Limb (tissue), 2 donors: Measurements from ENCODE around the gene ETHE1.
A peak's percentile ranks its signal among the peaks of the same experiment; 100 is the strongest.
"Not testable (repeated sequence)": the region's sequence is repeated elsewhere in the genome, so short reads cannot be mapped to it uniquely, and the experiment has no call there.

Source experiments
- DNase-seq, 2 donors: peaks; one replicate each; pipeline ENCODE4 v3.0.0-alpha.2; 2016; ENCODE audit errors: extremely low spot score in 2 of 2

ETHE1 gene

DNA sequence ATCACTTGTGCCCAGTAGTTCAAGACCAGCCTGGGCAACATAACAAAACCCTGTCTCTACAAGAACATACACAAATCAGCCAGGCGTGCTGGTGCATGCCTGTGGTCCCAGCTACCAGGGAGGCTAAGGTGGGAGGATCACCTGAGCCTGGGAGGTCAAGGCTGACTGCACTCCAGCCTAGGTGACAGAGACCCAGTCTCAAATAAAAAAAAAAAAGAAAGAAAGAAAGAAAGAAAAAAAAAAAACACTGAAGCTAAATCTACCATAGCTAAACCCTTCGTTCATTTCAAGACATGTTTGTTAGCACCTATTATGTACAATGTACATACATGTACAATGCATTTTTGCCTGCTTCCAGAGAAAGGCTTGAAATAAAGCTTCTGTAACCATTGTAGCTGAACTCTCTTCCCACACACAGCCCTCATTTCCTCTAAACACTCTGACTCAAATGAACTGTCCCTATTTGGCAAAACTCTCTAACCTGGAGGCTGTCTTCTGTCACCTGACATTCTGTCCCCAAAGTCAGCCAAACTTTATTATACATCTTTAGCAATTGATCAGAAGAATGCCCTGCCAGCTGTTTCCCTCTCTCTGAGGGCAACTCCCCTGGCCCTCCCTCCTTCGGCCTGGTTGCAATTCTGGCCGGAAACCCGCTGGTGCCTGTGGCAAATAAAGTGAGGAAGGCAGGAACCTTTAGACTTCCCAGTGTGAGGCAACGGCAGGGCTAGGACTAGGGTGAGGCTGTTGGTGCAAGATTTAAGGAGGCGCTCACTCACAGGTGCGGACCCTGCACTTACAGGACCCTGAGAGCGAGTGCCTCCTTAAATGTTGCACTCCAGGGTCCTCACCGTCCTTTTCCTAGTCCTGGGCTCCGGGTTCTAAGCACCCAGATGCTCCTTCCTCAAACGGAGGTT lies 1.8 kb downstream of the ETHE1 start:
- peak in 1 of 2 donors; percentile 5 for DNase-seq

DNA sequence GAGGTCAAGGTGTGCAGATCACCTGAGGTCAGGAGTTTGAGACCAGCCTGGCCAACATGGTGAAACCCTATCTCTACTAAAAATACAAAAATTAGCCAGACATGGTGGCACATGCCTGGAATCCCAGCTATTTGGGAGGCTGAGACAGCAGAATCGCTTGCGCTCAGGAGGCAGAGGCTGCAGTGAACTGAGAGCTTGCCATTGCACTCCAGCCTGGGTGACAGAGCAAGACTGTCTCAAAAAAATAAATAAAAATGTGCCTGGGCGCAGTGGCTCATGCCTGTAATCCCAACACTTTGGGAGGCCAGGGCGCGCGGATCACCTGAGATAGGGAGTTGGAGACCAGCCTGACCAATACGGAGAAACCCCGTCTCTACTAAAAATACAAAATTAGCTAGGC lies 3.3 kb downstream of the ETHE1 start:
- not testable (repeated sequence) for DNase-seq

DNA sequence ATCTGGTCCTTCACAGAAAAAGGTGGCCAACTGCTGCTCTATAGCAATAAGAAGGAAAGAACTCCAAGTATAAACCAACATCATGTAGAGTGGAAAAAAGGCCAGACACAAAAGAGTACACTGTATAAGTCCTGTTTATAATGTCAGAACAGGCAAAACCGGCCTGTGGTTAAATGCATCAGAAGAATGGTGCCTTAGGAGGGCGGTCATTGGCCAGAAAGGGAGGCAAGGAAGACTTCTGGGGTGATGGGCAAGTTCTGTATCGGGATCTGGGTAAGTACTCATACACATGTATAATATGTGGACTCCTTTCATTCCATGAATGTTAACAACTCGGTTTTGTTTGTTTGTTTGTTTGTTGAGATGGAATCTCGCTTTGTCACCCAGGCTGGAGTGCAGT lies 4.1 kb downstream of the ETHE1 start:
- DNase-seq, result no peak

DNA sequence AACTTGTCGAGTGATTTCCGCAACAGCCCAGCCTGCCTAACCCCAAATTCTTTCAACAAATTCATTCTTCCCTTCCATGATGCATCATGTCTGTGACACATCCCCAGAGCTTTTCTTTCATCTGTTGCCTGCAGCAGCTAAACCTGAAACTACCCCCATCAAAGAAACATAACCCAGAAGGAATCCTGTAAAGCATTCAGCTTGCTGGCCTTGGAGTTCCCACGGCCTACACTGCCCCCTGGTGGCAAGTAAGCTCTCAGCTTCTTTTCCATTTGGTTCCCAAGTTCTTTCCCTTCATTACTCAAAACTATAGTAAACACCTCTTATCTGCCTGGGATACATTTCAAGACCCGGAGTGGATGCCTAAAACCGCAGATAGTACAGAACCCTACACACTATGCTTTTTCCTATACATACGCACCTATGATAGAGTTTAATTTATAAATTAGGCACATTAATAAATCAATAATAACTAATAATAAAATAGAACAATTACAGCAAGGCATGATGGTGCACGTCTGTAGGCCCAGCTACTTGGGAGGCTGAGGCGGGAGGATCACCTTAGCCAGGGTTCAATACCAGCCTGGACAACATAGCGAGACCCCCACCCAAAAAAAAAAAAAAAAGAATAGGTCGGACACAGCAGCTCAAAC lies 7.4 kb downstream of the ETHE1 start:
- peak; percentile 87 to 89 for DNase-seq

DNA sequence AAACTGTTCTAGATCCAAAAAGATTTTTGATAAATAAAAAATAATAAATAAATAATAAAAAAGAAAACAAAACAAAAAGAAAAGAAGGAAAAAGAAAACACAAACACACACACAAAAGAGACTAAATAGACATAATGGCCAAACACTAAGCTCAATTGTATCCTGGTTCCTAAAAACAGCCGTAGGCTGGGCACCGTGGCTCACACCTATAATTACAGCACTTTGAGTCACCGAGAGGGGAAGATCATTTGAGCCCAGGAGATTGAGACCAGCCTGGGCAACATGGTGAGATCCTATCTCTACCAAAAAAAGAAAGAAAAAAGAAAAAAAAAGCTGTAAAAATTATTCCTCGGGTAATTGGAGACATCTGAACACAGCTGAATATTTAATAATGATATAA lies 8.9 kb downstream of the ETHE1 start:
- no peak for DNase-seq

DNA sequence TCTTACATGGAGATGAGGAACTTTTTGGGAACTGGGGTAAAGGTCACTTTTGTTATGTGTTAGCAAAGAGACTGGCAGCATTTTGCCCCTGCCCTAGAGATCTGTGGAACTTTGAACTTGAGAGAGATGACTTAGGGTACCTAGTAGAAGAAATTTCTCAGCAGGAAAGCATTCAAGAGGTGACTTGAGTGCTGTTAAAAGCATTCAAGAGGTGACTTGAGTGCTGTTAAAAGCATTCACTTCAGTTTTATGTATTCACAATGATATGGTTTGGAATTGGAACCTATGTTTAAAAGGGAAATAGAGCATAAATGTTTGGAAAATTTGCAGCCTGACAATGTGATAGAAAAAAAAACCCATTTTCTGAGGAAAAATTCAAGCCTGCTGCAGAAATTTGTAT lies 14.6 kb downstream of the ETHE1 start:
- not testable (repeated sequence) for DNase-seq

DNA sequence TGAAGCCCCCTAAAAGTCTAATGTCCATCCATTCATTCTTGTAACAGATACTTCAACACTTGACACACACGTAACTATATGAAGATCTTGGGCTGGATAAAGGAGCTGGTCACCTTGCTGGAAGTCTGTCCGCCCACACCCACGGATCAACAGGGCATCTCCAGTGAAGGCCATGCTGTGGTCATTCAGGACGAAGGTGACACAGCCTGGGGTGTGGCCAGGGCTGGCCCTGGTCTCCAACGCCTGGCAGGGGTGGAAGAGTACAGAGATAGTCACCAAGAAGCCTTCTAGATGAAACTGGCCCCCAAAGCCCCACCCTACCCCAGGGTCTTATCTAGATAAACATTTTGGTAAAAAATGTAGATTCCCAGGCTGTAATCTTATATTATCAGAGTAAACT lies 15.7 kb downstream of the ETHE1 start:
- no peak for DNase-seq

DNA sequence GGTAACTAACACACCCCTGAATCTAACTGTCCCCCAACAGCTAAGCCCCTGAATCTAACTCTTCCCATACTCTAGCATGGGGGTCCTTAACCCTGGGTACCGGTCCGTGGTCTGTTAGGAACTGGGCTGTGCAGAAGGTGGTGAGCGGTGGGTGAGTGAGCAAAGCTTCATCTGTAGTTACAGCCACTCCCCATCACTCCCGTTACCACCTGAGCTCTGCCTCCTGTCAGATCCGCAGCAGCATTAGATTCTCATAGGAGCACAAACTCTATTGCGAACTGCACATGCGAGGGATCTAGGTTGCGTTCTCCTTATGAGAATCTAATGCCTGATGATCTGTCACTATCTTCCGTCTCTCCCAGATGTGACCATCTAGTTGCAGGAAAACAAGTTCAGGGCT lies 16.3 kb downstream of the ETHE1 start:
- no peak for DNase-seq

DNA sequence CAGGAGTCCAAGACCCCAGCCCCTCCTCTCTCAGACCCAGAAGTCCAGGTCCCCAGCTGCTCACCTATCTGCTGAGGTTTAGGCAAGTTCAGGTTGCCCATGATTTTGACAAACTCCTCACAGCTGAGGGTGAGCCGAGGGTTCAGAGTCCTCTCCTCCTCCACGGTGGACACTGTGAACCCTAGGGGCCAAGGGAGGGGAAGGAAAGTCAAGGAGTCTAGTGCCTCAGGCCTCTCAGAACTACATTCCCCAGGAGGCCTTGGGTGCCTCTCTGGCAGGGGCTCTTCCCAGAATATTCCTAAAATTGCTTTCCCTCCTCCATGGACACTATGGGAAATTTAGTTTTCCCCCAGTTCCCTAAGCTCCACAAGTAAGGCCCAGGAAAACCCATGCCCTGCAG lies 19.1 kb downstream of the ETHE1 start:
- DNase-seq, result no peak

DNA sequence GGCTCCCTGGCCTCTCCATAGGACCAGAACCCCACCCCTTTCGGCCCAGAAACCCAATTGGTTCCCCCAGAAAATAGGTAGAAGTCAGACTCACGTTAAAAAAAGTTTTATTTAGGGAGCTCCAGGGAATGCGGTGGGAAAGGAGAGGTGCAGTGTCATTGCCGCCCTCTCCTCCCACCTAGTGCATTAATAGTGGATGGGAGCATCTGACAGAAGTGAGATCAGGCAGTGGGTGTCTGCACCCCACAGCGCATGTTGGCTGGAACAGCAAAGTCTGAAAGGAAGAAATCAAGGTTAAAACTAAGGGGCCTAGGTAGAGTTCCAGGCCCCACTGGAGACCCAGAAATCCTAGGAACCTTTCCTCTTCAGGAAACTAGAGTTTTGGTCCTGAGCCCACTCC lies 20.4 kb downstream of the ETHE1 start:
- DNase-seq, result no peak

DNA sequence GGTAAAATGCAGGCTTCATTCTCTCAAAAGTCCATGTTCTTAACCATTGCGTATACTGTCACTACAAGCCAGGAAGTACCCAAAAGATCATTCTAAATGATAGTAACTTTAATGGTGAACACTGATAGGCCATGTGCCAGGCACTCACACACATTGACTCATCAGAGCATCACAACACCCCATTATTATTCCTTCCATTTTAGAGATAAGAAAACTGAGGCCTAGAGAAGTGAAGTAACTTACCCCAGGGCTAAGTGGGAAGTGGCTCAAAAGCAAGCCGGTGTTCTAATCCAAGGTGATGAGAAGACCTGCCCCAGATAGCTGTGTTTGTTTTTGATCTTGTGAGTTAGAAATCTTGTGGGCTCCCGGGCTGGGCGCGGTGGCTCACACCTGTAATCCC lies 21.1 kb downstream of the ETHE1 start:
- DNase-seq, result no peak

DNA sequence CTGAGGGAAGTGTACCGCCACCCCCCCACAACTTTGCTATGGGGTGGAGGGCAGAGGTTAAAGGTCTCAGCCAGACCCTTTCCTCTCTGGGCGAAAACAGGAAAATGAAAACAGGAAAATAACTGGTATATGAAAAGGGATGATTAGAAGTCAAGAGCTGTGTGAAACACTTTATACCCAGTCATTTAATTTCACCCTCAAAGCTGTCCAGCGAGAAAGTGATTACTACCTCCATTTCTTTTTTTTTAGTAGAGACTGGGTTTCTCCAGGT lies 21.9 kb downstream of the ETHE1 start:
- DNase-seq, result no peak

DNA sequence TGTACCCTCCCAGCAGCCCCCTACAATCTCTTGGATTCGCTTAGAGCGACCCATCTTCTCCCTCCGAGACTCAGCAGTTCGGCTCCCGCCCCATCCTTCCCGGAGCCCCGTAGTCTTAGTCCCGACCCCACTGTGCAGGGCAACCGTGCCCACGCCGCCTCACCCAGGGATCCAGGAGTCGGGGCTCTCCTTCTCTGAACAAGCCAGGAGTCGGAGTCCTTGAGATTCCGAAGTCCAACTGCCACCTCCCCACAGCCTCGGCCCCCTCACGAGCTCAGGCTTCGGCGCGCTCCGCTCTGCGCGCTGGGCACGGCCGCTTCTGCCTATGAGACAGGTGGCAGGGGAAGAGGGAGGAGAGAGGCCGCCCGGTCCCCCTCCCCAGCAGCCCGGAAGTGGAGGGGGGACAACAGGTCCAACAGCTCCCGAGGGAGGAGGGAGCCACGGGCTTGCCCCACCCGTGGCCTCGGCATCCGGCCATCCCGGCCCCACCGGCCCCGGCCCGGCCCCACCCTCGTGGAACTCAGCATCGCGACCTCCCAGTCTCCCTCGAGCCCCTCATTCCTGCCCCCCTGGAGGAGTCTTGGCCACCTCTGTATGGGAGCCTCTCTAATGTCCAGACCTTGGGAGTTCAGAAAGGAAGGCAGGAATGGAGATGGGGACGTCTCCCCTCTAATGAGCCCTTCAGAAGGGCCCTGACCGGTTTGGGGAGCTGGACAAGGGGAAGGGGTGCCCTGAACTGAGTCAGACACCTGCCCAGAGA lies 22.4 kb downstream of the ETHE1 start, which contains the start of gene PHLDB3:
TSS of gene PHLDB3 (minus strand) at position 321 of the 760 bp plus-strand sequence. CDS start 628 bp downstream, outside the sequence.
- no peak for DNase-seq

DNA sequence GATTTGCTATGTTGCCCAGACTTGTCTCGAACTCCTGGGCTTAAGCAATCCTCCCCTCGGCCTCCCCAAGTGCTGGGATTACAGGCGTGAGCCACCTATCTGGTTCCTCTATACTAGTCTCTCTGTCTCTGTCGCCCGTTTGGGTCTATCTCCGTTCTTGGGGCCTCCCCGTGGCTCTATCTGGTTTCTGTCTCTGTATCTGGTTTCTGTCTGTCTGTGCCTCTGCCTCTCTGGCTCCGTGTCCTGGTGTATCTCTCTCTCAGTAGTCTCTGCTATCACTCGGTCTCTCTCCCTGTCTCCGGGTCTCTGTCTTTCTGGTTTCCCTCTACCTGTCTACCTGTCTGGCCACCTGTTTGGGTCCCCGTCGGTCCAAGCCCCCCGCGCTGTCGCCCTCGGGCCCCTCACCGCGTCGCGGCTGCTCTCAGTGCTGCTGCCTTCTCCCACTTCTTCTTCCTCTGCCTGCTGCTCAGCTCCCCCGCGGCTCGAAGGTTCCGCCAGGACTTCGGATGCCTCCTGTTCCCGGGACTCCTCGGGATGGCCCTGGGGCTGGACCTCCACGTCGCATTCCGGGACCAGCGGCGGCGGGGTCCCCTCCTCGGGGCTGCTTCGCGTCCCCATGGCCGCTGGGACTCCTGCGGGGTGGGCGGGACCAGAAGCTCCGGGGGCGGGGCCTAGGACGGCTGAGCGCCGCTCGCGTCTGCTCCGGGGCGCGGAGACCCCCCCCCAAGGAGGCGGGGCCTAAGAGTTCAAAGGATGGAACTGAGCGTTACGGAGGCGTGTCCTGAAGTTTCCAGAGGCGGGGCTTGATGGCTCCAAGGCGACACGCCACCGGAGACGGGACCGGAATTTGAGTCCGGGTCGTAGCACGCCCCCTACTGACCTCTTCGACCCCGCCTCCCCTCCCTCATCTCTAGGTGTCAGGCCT lies 23.2 kb downstream of the ETHE1 start:
- peak; percentile 91 to 94 for DNase-seq

DNA sequence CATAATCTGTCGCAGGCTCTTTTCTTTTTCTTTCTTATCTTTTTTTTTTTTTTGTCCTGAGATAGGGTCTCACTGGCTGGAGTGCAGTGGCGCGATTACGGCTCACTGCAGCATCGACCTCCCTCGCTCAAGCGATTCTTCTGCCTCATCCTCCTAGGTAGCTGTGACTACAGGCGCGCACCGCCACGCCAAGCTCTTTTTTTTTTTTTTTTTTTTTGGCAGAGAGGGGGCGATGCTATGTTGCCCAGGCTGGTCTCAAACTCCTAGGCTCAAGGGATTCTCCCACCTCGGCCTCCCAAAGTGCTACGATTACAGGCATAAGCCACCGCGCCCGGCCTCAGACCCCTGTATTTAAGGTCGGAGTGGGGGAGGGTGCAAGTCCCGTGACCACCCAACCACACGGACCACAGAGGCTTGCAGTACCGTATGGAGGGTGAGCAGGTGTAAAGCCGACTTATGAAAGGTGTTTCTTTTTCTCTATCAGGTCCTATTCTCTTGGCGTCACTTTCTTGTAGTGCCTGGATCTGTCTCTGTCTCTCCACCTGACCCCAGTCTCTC lies 24.5 kb downstream of the ETHE1 start:
- no peak for DNase-seq

DNA sequence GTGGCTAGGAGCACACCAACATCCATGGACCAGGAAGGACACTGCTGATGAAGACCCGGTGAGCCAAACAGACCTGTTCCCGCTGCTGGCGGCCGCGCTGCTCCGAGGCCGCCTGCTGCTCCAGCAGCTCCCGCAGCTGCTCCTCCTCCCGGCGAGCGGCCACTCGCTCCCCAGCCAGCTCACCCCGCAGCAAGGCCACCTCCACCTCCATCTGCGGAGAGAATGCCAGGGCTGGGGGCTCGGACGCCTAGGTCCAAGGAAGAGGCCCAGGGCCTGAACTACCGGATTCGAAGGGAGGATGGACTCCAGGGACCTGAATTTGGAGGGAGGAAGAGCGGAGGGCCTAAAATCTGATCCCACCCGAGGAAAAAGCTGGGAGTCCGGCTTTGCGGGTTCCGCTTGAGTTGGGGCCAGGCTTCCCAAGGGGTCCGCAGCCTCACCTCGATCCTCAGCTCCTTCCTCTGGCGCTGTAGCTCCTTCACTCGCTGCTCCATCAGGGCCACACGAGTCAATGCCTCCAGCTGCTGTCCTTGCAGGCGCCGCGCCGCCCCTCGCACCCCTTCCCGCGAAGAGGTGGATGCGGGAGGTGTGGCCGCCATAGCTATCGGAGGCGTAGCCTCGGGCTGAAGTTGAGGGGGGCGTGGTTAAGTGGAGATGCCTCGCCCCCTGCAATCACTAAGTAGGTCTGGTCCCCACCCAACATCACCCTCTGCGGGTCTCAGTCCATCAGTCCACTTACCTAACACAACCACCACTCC lies 25.2 kb downstream of the ETHE1 start:
- DNase-seq, result peak in 1 of 2 donors; percentile 51

DNA sequence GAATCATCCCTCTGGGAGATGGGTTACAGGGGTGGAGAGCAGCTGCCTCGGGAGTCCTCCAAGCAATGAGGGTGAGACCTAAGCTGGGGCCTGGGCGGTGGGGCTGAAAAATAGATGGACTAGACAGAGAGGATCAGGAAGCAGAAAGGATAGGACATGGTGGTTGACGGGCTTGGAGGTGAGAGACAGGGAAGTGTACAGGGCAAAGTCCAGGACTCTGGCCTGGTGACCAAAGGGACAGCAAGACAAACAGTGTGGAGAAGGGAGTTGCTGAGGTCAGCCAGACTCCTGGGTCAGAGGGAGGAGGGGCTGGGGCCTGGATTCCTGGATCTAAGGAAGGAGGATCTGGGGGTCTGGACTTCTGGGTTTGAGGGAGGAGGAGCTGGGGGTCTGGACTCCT lies 28.0 kb downstream of the ETHE1 start:
- DNase-seq, result no peak

DNA sequence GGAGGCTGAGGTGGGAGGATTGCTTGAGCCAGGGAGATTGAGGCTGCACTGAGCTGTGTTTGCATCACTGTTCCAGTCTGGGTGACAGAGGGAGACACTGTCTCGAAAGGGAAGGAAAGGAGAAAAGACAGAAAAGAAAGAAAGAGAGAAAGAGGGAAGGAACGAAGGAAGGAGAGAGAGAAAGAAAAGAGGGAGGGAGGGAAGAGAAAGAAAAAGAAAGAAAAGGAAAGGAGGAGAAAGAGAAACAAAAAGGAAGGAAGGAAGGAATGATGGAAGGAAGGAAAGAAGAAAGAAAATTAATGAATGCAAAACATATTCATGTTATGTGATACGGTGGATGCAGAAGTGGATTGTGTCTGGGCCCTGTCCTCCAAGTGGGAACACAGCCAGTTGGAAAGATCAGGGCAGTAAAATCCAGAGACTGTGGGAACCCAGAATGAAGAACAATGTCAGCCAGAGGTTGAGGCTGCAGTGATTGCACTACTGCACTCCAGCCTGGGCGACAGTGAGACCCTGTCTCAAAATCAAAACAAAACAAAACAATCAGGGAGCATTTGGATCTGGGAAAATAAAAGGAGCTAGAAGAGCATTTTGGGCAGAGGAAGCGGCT lies 28.7 kb downstream of the ETHE1 start:
- DNase-seq, result peak in 1 of 2 donors; percentile 14

DNA sequence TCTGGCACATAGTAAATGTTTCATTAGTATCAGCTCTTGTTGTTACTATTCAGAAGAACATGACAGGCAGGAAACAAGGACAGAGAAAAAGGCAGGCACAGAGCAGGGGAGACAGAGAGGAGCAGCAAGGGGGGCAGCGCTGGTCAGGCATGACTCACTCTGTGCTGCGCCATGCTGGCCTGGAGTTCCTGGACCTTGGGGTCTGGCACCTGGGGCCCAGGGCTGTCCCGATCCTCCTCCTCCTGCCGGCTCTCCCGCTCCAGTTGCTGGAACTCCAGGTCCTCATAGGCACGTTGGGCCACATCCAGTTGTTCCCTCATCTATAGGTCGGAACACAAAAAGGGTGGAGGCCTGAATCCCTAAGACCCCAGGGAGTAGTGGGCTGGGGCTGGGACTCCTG lies 30.0 kb downstream of the ETHE1 start:
- DNase-seq, result no peak

DNA sequence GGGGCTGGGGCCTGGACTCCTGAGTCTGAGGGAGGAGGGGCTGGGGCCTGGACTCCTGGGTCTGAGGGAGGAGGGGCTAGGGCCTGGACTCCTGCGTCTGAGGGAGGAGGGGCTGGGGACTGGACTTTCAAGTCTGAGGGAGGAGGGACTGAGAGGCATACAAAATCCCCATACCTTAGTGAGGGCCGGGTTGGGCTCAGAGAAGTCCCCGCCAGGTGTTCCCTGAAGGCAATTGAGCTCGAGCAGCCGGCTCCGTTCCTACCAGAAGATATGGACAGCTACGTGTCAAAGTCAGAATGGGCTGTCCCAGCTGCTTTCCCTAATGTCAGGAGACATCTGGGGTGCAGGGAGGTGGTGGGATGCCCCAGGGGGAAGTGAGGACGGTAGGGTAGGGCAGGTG lies 31.9 kb downstream of the ETHE1 start:
- DNase-seq, result no peak
